ENCODE data around the gene KRT76.

The KRT76 gene

GRCh38 chr12:52800259-52800917 is 23.2 kb upstream of the KRT76 start:
- no peak for TF ChIP-seq TAF1 (IDR thresholded peaks at IDR 0.05; ENCODE audit: borderline replicate concordance, insufficient read depth, low read length)
- no peak for TF ChIP-seq SIN3A (IDR thresholded peaks at IDR 0.05; ENCODE audit: borderline replicate concordance, insufficient read depth, low read length)
- TF ChIP-seq POLR2AphosphoS5 (IDR thresholded peaks at IDR 0.05; ENCODE audit: low read depth, low read length): no peak
- no peak for TF ChIP-seq REST (IDR thresholded peaks at IDR 0.05; ENCODE audit: insufficient read depth in 1 of 2, low read depth in 2 of 2, low read length in 2 of 2)
- TF ChIP-seq FOXP2 (optimal IDR thresholded peaks at IDR 0.05; ENCODE audit: borderline replicate concordance, extremely low read depth, extremely low read length, insufficient read depth): no peak

- TF ChIP-seq REST (IDR thresholded peaks at IDR 0.05; ENCODE audit: insufficient read depth in 1 of 2, low read depth in 2 of 2, low read length in 2 of 2): no peak
Observed at GRCh38 chr12:52799505-52800211, 22.5 kb upstream of the KRT76 start.

- no peak for TF ChIP-seq REST (IDR thresholded peaks at IDR 0.05; ENCODE audit: insufficient read depth in 1 of 2, low read depth in 2 of 2, low read length in 2 of 2)
- no peak for TF ChIP-seq SIN3A (IDR thresholded peaks at IDR 0.05; ENCODE audit: borderline replicate concordance, insufficient read depth, low read length)
- no peak for TF ChIP-seq POLR2AphosphoS5 (IDR thresholded peaks at IDR 0.05; ENCODE audit: low read depth, low read length)
Observed at GRCh38 chr12:52798671-52799504, 21.7 kb upstream of the KRT76 start.

GRCh38 chr12:52798003-52798670 is 21.0 kb upstream of the KRT76 start:
- TF ChIP-seq SIN3A (IDR thresholded peaks at IDR 0.05; ENCODE audit: borderline replicate concordance, insufficient read depth, low read length): no peak
- TF ChIP-seq POLR2AphosphoS5 (IDR thresholded peaks at IDR 0.05; ENCODE audit: low read depth, low read length): no peak
- TF ChIP-seq REST (IDR thresholded peaks at IDR 0.05; ENCODE audit: insufficient read depth in 1 of 2, low read depth in 2 of 2, low read length in 2 of 2): no peak
- no peak for TF ChIP-seq FOXP2 (optimal IDR thresholded peaks at IDR 0.05; ENCODE audit: borderline replicate concordance, extremely low read depth, extremely low read length, insufficient read depth)
- no peak for TF ChIP-seq TAF1 (IDR thresholded peaks at IDR 0.05; ENCODE audit: borderline replicate concordance, insufficient read depth, low read length)
